H9 (cell line): ENCODE measurements around the gene C4orf51. TPM values are rescaled to one million over a fixed set of nuclear protein-coding genes. Genes with fewer than 3 reads are reported as not detected.

ENCODE experiments used
- DNase-seq: peaks from one replicate; pipeline ENCODE4 v3.0.0-alpha.2; 2017
- H2AFZ ChIP-seq: one replicate; pipeline ENCODE4 v1.6.1; 2013; ENCODE audit warnings: mild to moderate bottlenecking, low read length, control low read depth, moderate library complexity
- H2AK5ac ChIP-seq: 2 replicates; pipeline ENCODE4 v1.6.1; 2013; ENCODE audit warnings: low read length, control low read depth, mixed read lengths; ENCODE audit not compliant: insufficient read length
- H2BK120ac ChIP-seq: one replicate; pipeline ENCODE4 v1.6.1; 2013; ENCODE audit warnings: low read depth, mild to moderate bottlenecking, low read length, control low read depth, inconsistent platforms; ENCODE audit not compliant: poor library complexity, severe bottlenecking
- H2BK12ac ChIP-seq: 2 replicates; pipeline ENCODE4 v1.6.1; 2013; ENCODE audit warnings: low read length, control low read depth, mixed read lengths, low read depth; ENCODE audit not compliant: insufficient read length
- H2BK15ac ChIP-seq: 2 replicates; pipeline ENCODE4 v1.6.1; 2013; ENCODE audit warnings: low read depth, low read length, control low read depth
- H2BK20ac ChIP-seq: one replicate; pipeline ENCODE4 v1.6.1; 2013; ENCODE audit warnings: low read depth, mild to moderate bottlenecking, low read length, control low read depth, inconsistent platforms; ENCODE audit not compliant: poor library complexity, severe bottlenecking
- H2BK5ac ChIP-seq: 2 replicates; pipeline ENCODE4 v1.6.1; 2013; ENCODE audit warnings: low read length, control low read depth, mixed read lengths; ENCODE audit not compliant: insufficient read length
- H3K14ac ChIP-seq: 2 replicates; pipeline ENCODE4 v1.6.1; 2013; ENCODE audit warnings: low read length, control low read depth; ENCODE audit not compliant: insufficient read depth
- H3K18ac ChIP-seq: 2 replicates; pipeline ENCODE4 v1.6.1; 2013; ENCODE audit warnings: low read depth, mild to moderate bottlenecking, mixed read lengths, low read length, control low read depth; ENCODE audit not compliant: insufficient read length
- H3K23ac ChIP-seq: 2 replicates; pipeline ENCODE4 v1.6.1; 2013; ENCODE audit warnings: low read length, control low read depth, mixed read lengths, low read depth; ENCODE audit not compliant: insufficient read length
- H3K23me2 ChIP-seq: 2 replicates; pipeline ENCODE4 v1.6.1; 2013; ENCODE audit warnings: low read depth, mild to moderate bottlenecking, mixed read lengths, low read length, control low read depth; ENCODE audit not compliant: insufficient read length, poor library complexity, severe bottlenecking
- H3K27ac ChIP-seq: 2 replicates; pipeline ENCODE4 v1.5.1; 2013; ENCODE audit warnings: low read length, control low read depth, mixed read lengths, low read depth; ENCODE audit not compliant: insufficient read length
- H3K27me3 ChIP-seq: 2 replicates; pipeline ENCODE4 v1.6.1; 2013; ENCODE audit warnings: low read length, control low read depth, inconsistent platforms; ENCODE audit not compliant: insufficient read depth
- H3K4ac ChIP-seq: 2 replicates; pipeline ENCODE4 v1.6.1; 2013; ENCODE audit warnings: low read depth, mild to moderate bottlenecking, control low read depth, inconsistent platforms, low read length, moderate library complexity
- H3K4me1 ChIP-seq: 2 replicates; pipeline ENCODE4 v1.6.1; 2013; ENCODE audit warnings: low read length, control low read depth, inconsistent platforms; ENCODE audit not compliant: insufficient read depth
- H3K4me2 ChIP-seq: 2 replicates; pipeline ENCODE4 v1.6.1; 2013; ENCODE audit warnings: low read length, control low read depth, mixed read lengths; ENCODE audit not compliant: insufficient read length, insufficient read depth
- H3K56ac ChIP-seq: 2 replicates; pipeline ENCODE4 v1.6.1; 2013; ENCODE audit warnings: low read depth, mild to moderate bottlenecking, mixed read lengths, low read length, control low read depth; ENCODE audit not compliant: insufficient read length
- H3K79me1 ChIP-seq: 2 replicates; pipeline ENCODE4 v1.6.1; 2013; ENCODE audit warnings: low read depth, mild to moderate bottlenecking, moderate library complexity, low read length, control low read depth, inconsistent platforms; ENCODE audit not compliant: insufficient read depth, poor library complexity, severe bottlenecking
- H3K79me2 ChIP-seq: 2 replicates; pipeline ENCODE4 v1.6.1; 2013; ENCODE audit warnings: low read length, control low read depth, inconsistent platforms; ENCODE audit not compliant: insufficient read depth
- H3K9ac ChIP-seq: 2 replicates; pipeline ENCODE4 v1.6.1; 2013; ENCODE audit warnings: low read length, control low read depth, mixed read lengths; ENCODE audit not compliant: insufficient read length; ENCODE audit errors: extremely low read depth
- H3K9me3 ChIP-seq: one replicate; pipeline ENCODE4 v1.6.1; 2013; ENCODE audit warnings: low read depth, low read length, inconsistent platforms; ENCODE audit not compliant: control insufficient read depth
- H3T11ph ChIP-seq: one replicate; pipeline ENCODE4 v1.6.1; 2013; ENCODE audit warnings: mild to moderate bottlenecking, low read length, control low read depth, inconsistent platforms
- H4K20me1 ChIP-seq: one replicate; pipeline ENCODE4 v1.6.1; 2013; ENCODE audit not compliant: control insufficient read depth, insufficient read length, insufficient read depth
- H4K5ac ChIP-seq: 2 replicates; pipeline ENCODE4 v1.6.1; 2013; ENCODE audit warnings: low read depth, mild to moderate bottlenecking, mixed read lengths, low read length, control low read depth; ENCODE audit not compliant: insufficient read length
- H4K8ac ChIP-seq: replicated peaks from 2 replicates; pipeline ENCODE4 v1.6.1; 2013; ENCODE audit warnings: low read length, control low read depth, mixed read lengths, low read depth; ENCODE audit not compliant: insufficient read length
- H4K91ac ChIP-seq: 2 replicates; pipeline ENCODE4 v1.6.1; 2013; ENCODE audit warnings: low read depth, mild to moderate bottlenecking, moderate library complexity, mixed read lengths, low read length, control low read depth; ENCODE audit not compliant: insufficient read length
- H3K27ac Mint-ChIP-seq, 3 experiments: 2 replicates in 2 of 3; 3 replicates in 1 of 3; pipeline ENCODE4 v1.8.0; 2020 to 2021; ENCODE audit warnings: mixed read lengths in 3 of 3, mild to moderate bottlenecking in 1 of 3, moderate library complexity in 1 of 3
- H3K27me3 Mint-ChIP-seq: 2 replicates; pipeline ENCODE4 v1.8.0; 2021; ENCODE audit warnings: low read depth, mild to moderate bottlenecking, moderate library complexity, mixed read lengths
- H3K36me3 Mint-ChIP-seq, 3 experiments: 2 replicates in 2 of 3; 3 replicates in 1 of 3; pipeline ENCODE4 v1.8.0; 2020 to 2021; ENCODE audit warnings: low read depth in 3 of 3, mixed read lengths in 3 of 3; ENCODE audit not compliant: insufficient read depth in 1 of 3
- H3K4me1 Mint-ChIP-seq, 2 experiments: 2 replicates each; pipeline ENCODE4 v1.8.0; 2020; ENCODE audit warnings: mixed read lengths in 2 of 2
- H3K4me3 Mint-ChIP-seq, 2 experiments: 2 replicates in 1 of 2; 3 replicates in 1 of 2; pipeline ENCODE4 v1.8.0; 2020 to 2021; ENCODE audit warnings: mild to moderate bottlenecking in 2 of 2, mixed read lengths in 2 of 2, moderate library complexity in 1 of 2
- H3K9me3 Mint-ChIP-seq, 2 experiments: 2 replicates in 1 of 2; 3 replicates in 1 of 2; pipeline ENCODE4 v1.8.0; 2020; ENCODE audit warnings: mild to moderate bottlenecking in 2 of 2, mixed read lengths in 2 of 2, moderate library complexity in 1 of 2
- CTCF ChIP-seq: fragments of 200-600 bp; sonication (generic); conservative IDR thresholded peaks from 3 replicates; pipeline ENCODE4 v1.8.0; 2021; ENCODE audit warnings: antibody characterized with exemption, mild to moderate bottlenecking
- WGBS: extraction: QIAGEN DNeasy Blood & Tissue Kit; methylation state at CpG from one replicate; pipeline ENCODE4 v1.1.7; 2013; ENCODE audit warnings: missing lambda C conversion rate, low lambda C conversion rate, mixed read lengths; ENCODE audit not compliant: insufficient read length; ENCODE audit errors: extremely low coverage; 5-methylcytosine and 5-hydroxymethylcytosine counted together
- total RNA-seq: library from RNA; stranded (reverse); gene quantifications from 2 replicates; pipeline ENCODE4 v1.2.1, GENCODE V29; 2021

Gene C4orf51
- total RNA-seq, 1 experiment from 2014 or later: 6.0 TPM

- Histone ChIP-seq H3T11ph (no peak overlapping the region), H3K56ac (no peak overlapping the region), H3K23me2 (no peaks in the 10 kb centered on the region), H4K91ac (no peak overlapping the region), H3K79me2 (no peaks in the 10 kb centered on the region), H3K27me3 (no peaks in the 10 kb centered on the region), H3K4me2 (no peak overlapping the region), H2BK5ac (no peak overlapping the region), H2BK20ac (no peak overlapping the region), H3K4me1 (no peaks in the 10 kb centered on the region), H3K14ac (no peak overlapping the region), H4K8ac (no peak overlapping the region), H2BK12ac (no peak overlapping the region), H3K9ac (no peak overlapping the region), H4K5ac (no peak overlapping the region), H3K4ac (no peak overlapping the region), H2AFZ (no peak overlapping the region), H4K20me1 (no peaks in the 10 kb centered on the region), H2AK5ac (no peak overlapping the region), H3K23ac (no peak overlapping the region), H2BK120ac (no peak overlapping the region), H3K27ac (no peak overlapping the region), H3K79me1 (no peaks in the 10 kb centered on the region), H3K18ac (no peak overlapping the region), H2BK15ac (no peak overlapping the region), H3K9me3 (no peaks in the 10 kb centered on the region)
- Mint-ChIP-seq H3K4me3 (no peak overlapping the region), H3K9me3 (peaks cover 25 to 30% of the 10 kb centered on the region in 2 experiments), H3K4me1 (peaks cover 0 to 8% of the 10 kb centered on the region in 2 experiments; a peak in 2 of 4 replicates), H3K27me3 (no peaks in the 10 kb centered on the region), H3K36me3 (peaks cover 5 to 16% (median 15%) of the 10 kb centered on the region in 3 experiments), H3K27ac (no peak overlapping the region)
- no CpG with 5 or more reads among the region's 1 CpG for WGBS
- no peak for DNase-seq
- TF ChIP-seq CTCF: no peak
These were observed 956 bp downstream of the C4orf51 start for GRCh38 chr4:145680902-145681301.
